AG10803 (cell line): Measurements from ENCODE around the gene LYPD6.
A peak's percentile ranks its signal among the peaks of the same experiment; 100 is the strongest.

Experiments
- DNase-seq: peaks from one replicate; pipeline ENCODE4 v3.0.0; 2010; ENCODE audit warnings: low read depth
- H3K4me3 ChIP-seq: 2 replicates; pipeline ENCODE4 v1.5.1; 2011; ENCODE audit warnings: mild to moderate bottlenecking, low read length, control low read depth
- CTCF ChIP-seq: conservative IDR thresholded peaks from 2 replicates; pipeline ENCODE4 v1.5.1; 2011; ENCODE audit warnings: mild to moderate bottlenecking, low read length, control low read depth, inconsistent platforms

The LYPD6 gene

GRCh38 chr2:149329489-149330126 is 779 bp upstream of the LYPD6 start:
- peak overlapping the region; percentile 69 for H3K4me3 ChIP-seq
- DNase-seq: peak; percentile 52
- TF ChIP-seq CTCF: no peak

- TF ChIP-seq CTCF: no peak
- no peak for DNase-seq
- peak overlapping the region; percentile 75 for H3K4me3 ChIP-seq
Measured at GRCh38 chr2:149331023-149331400, 625 bp downstream of the LYPD6 start.

- DNase-seq: no peak
- no peak for TF ChIP-seq CTCF
Measured at GRCh38 chr2:149332364-149332763, 2.0 kb downstream of the LYPD6 start.

GRCh38 chr2:149333636-149334035 is 3.2 kb downstream of the LYPD6 start:
- H3K4me3 ChIP-seq: no peak overlapping the region
- TF ChIP-seq CTCF: no peak
- DNase-seq: no peak

More at GRCh38 chr2:149332364-149332763, 2.0 kb downstream of the LYPD6 start:
- H3K4me3 ChIP-seq: no peak overlapping the region

- TF ChIP-seq CTCF: no peak
- DNase-seq: no peak
- H3K4me3 ChIP-seq: no peak overlapping the region
Measured at GRCh38 chr2:149334156-149334555, 3.8 kb downstream of the LYPD6 start.

- no peak for TF ChIP-seq CTCF
- DNase-seq: no peak
- H3K4me3 ChIP-seq: no peak overlapping the region
Measured at GRCh38 chr2:149339324-149339723, 8.9 kb downstream of the LYPD6 start.

- no peak for DNase-seq
- no peak for TF ChIP-seq CTCF
Measured at GRCh38 chr2:149342509-149342908, 12.1 kb downstream of the LYPD6 start.

More at GRCh38 chr2:149342509-149342908, 12.1 kb downstream of the LYPD6 start:
- H3K4me3 ChIP-seq: no peak overlapping the region
